HEK293 (cell line): ENCODE measurements around the gene PDHX.

Source experiments
- CTCF ChIA-PET: fragments of 350-600 bp; formaldehyde crosslinking; extraction: SDS; loops from one replicate; lab custom pipeline; 2021; ENCODE audit warnings: antibody characterized with exemption; lab: Yijun Ruan, JAX
- POLR2A ChIA-PET: fragments of 300-600 bp; formaldehyde crosslinking; extraction: SDS; loops from one replicate; lab custom pipeline; 2020; ENCODE audit warnings: antibody characterized with exemption, inconsistent platforms; lab: Yijun Ruan, JAX
- H3K27ac ChIP-seq: fragments of 200-500 bp; sonication (Bioruptor generic); 2 replicates; pipeline ENCODE4 v1.5.1; 2014; ENCODE audit warnings: low read depth, low read length, control low read depth, inconsistent platforms; ENCODE audit errors: extremely low read depth
- H3K36me3 ChIP-seq, 2 experiments: fragments of 200-500 bp in 1 of 2; sonication (Bioruptor generic) in 1 of 2; 1 replicate in 1 of 2; 2 replicates in 1 of 2; pipeline ENCODE4 v1.5.1; 2014 to 2017; ENCODE audit warnings: inconsistent platforms in 2 of 2, low read length in 2 of 2; ENCODE audit not compliant: control insufficient read depth in 2 of 2, insufficient read depth in 1 of 2
- H3K4me1 ChIP-seq: fragments of 200-500 bp; sonication (Bioruptor generic); 2 replicates; pipeline ENCODE4 v1.5.1; 2014; ENCODE audit warnings: mild to moderate bottlenecking, low read length, inconsistent platforms; ENCODE audit not compliant: control insufficient read depth, insufficient read depth
- H3K4me3 ChIP-seq: 2 replicates; pipeline ENCODE4 v1.5.1; 2011; ENCODE audit warnings: low read depth, mild to moderate bottlenecking, control low read depth, low read length, moderate library complexity
- H3K9me3 ChIP-seq: fragments of 200-500 bp; sonication (Bioruptor generic); 2 replicates; pipeline ENCODE4 v1.5.1; 2014; ENCODE audit warnings: low read depth, low read length, inconsistent platforms; ENCODE audit not compliant: control insufficient read depth, insufficient read depth
- KLF10 ChIP-seq: fragments of 450-650 bp; IDR thresholded peaks from 2 replicates; pipeline ENCODE4 v1.5.1; 2018; ENCODE audit warnings: missing biosample characterization, mild to moderate bottlenecking, missing genetic modification characterization
- RBAK ChIP-seq: fragments of 450-650 bp; formaldehyde crosslinking; IDR thresholded peaks from 2 replicates; pipeline ENCODE4 v1.5.1; 2016; ENCODE audit warnings: missing biosample characterization, missing genetic modification characterization
- SP3 ChIP-seq: fragments of 450-650 bp; formaldehyde crosslinking; IDR thresholded peaks from 2 replicates; pipeline ENCODE4 v1.5.1; 2016; ENCODE audit warnings: missing biosample characterization, missing genetic modification characterization
- YY2 ChIP-seq: fragments of 450-650 bp; formaldehyde crosslinking; IDR thresholded peaks from 2 replicates; pipeline ENCODE4 v1.5.1; 2016; ENCODE audit warnings: missing biosample characterization, missing genetic modification characterization
- ZFP41 ChIP-seq: fragments of 450-650 bp; formaldehyde crosslinking; IDR thresholded peaks from 2 replicates; pipeline ENCODE4 v1.5.1; 2016; ENCODE audit warnings: missing biosample characterization, missing genetic modification characterization, borderline replicate concordance
- ZNF169 ChIP-seq: fragments of 450-650 bp; formaldehyde crosslinking; IDR thresholded peaks from 2 replicates; pipeline ENCODE4 v1.5.1; 2016; ENCODE audit warnings: missing biosample characterization, missing genetic modification characterization
- ZNF19 ChIP-seq: fragments of 450-650 bp; formaldehyde crosslinking; IDR thresholded peaks from 2 replicates; pipeline ENCODE4; 2016; ENCODE audit warnings: missing biosample characterization, missing genetic modification characterization, low read depth
- ZNF221 ChIP-seq: fragments of 450-650 bp; formaldehyde crosslinking; IDR thresholded peaks from 2 replicates; pipeline ENCODE4 v1.5.1; 2017; ENCODE audit warnings: missing biosample characterization, missing genetic modification characterization, borderline replicate concordance
- ZNF394 ChIP-seq: fragments of 450-650 bp; formaldehyde crosslinking; IDR thresholded peaks from 2 replicates; pipeline ENCODE4 v1.5.1; 2016; ENCODE audit warnings: missing biosample characterization, missing genetic modification characterization, mild to moderate bottlenecking, moderate library complexity, borderline replicate concordance
- ZNF423 ChIP-seq: fragments of 450-650 bp; formaldehyde crosslinking; IDR thresholded peaks from 2 replicates; pipeline ENCODE4 v1.5.1; 2016; ENCODE audit warnings: missing biosample characterization, missing genetic modification characterization
- ZNF48 ChIP-seq: fragments of 450-650 bp; formaldehyde crosslinking; IDR thresholded peaks from 2 replicates; pipeline ENCODE4 v1.5.1; 2016; ENCODE audit warnings: missing biosample characterization, missing genetic modification characterization
- ZNF501 ChIP-seq: fragments of 450-650 bp; formaldehyde crosslinking; IDR thresholded peaks from 2 replicates; pipeline ENCODE4 v1.5.1; 2016; ENCODE audit warnings: missing biosample characterization, missing genetic modification characterization
- ZNF514 ChIP-seq: fragments of 450-650 bp; formaldehyde crosslinking; IDR thresholded peaks from 2 replicates; pipeline ENCODE4 v1.5.1; 2016; ENCODE audit warnings: missing biosample characterization, missing genetic modification characterization
- ZNF521 ChIP-seq: fragments of 450-650 bp; formaldehyde crosslinking; IDR thresholded peaks from 2 replicates; pipeline ENCODE4 v1.5.1; 2017; ENCODE audit warnings: missing biosample characterization, mild to moderate bottlenecking, missing genetic modification characterization
- ZNF555 ChIP-seq: fragments of 450-650 bp; formaldehyde crosslinking; conservative IDR thresholded peaks from 2 replicates; pipeline ENCODE4 v1.5.1; 2017; ENCODE audit warnings: missing biosample characterization, mild to moderate bottlenecking, missing genetic modification characterization, inconsistent platforms
- ZNF560 ChIP-seq: fragments of 450-650 bp; formaldehyde crosslinking; IDR thresholded peaks from 2 replicates; pipeline ENCODE4 v1.5.1; 2017; ENCODE audit warnings: missing biosample characterization, missing genetic modification characterization, borderline replicate concordance
- ZNF585B ChIP-seq: fragments of 450-650 bp; formaldehyde crosslinking; IDR thresholded peaks from 2 replicates; pipeline ENCODE4 v1.5.1; 2016; ENCODE audit warnings: missing biosample characterization, missing genetic modification characterization
- ZNF629 ChIP-seq: fragments of 450-650 bp; formaldehyde crosslinking; IDR thresholded peaks from 2 replicates; pipeline ENCODE4 v1.5.1; 2017; ENCODE audit warnings: missing biosample characterization, missing genetic modification characterization
- ZNF654 ChIP-seq: fragments of 450-650 bp; formaldehyde crosslinking; IDR thresholded peaks from 2 replicates; pipeline ENCODE4 v1.5.1; 2016; ENCODE audit warnings: low read depth, missing biosample characterization, missing genetic modification characterization
- ZNF658 ChIP-seq: fragments of 450-650 bp; formaldehyde crosslinking; IDR thresholded peaks from 2 replicates; pipeline ENCODE4; 2016; ENCODE audit warnings: missing biosample characterization, missing genetic modification characterization
- ZNF677 ChIP-seq: fragments of 450-650 bp; IDR thresholded peaks from 2 replicates; pipeline ENCODE4 v1.5.0; 2018; ENCODE audit warnings: missing biosample characterization, mild to moderate bottlenecking, missing genetic modification characterization, moderate library complexity
- ZSCAN30 ChIP-seq: fragments of 450-650 bp; IDR thresholded peaks from 2 replicates; pipeline ENCODE4 v1.5.1; 2018; ENCODE audit warnings: missing biosample characterization, mild to moderate bottlenecking, missing genetic modification characterization, moderate library complexity
- ZXDB ChIP-seq: fragments of 450-650 bp; formaldehyde crosslinking; IDR thresholded peaks from 2 replicates; pipeline ENCODE4 v1.5.1; 2016; ENCODE audit warnings: missing biosample characterization, missing genetic modification characterization
- TF ChIP-seq, protein P1 (sequence below): fragments of 450-650 bp; formaldehyde crosslinking; IDR thresholded peaks from 2 replicates; pipeline ENCODE4 v1.5.1; 2016; ENCODE audit warnings: missing biosample characterization, missing genetic modification characterization
- TF ChIP-seq, protein P2 (sequence below): fragments of 450-650 bp; formaldehyde crosslinking; IDR thresholded peaks from 2 replicates; pipeline ENCODE4 v1.5.1; 2016; ENCODE audit warnings: missing biosample characterization, missing genetic modification characterization
- TF ChIP-seq, protein P3 (sequence below): fragments of 450-650 bp; formaldehyde crosslinking; IDR thresholded peaks from 2 replicates; pipeline ENCODE4 v1.5.1; 2016; ENCODE audit warnings: missing biosample characterization, missing genetic modification characterization
- TF ChIP-seq, protein P4 (sequence below): fragments of 450-650 bp; formaldehyde crosslinking; IDR thresholded peaks from 2 replicates; pipeline ENCODE4 v1.5.1; 2016; ENCODE audit warnings: missing biosample characterization, missing genetic modification characterization, low read depth

The PDHX gene

DNA sequence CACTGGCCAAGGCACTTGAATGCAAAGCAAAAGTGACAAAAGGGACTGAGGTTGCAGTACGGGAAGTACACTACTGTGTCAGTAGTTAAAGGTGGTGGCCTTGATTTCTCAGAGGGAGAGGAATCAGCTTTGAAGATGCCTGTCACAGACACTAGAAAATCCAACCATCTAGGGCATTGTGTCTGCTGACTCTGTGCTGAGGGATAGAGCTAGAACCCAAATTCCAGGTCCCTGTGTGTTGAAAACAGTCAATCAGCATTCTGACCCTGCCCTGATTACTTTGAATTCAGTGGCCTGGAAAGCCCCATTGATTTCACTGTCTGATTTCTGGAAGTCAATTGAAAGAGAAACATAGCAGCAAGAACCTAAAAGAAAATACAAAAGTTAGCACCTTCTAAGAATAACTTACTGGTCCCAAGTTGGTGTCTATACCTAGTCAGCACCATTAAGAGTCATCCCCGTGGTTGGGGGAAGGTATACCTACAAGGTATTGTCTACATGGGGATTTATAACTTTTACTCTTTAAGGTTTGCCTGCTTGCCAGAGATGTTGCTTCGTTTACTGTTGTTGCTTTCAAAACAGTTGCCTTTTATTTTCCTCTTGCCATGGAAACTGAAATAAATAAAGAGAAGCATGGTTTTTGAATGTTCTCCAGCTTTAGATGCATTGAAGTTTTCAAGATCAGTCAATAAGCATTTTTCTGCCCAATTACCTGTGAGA is 97.3 kb downstream of the PDHX start (continued):
- TF ChIP-seq, protein P1, sequence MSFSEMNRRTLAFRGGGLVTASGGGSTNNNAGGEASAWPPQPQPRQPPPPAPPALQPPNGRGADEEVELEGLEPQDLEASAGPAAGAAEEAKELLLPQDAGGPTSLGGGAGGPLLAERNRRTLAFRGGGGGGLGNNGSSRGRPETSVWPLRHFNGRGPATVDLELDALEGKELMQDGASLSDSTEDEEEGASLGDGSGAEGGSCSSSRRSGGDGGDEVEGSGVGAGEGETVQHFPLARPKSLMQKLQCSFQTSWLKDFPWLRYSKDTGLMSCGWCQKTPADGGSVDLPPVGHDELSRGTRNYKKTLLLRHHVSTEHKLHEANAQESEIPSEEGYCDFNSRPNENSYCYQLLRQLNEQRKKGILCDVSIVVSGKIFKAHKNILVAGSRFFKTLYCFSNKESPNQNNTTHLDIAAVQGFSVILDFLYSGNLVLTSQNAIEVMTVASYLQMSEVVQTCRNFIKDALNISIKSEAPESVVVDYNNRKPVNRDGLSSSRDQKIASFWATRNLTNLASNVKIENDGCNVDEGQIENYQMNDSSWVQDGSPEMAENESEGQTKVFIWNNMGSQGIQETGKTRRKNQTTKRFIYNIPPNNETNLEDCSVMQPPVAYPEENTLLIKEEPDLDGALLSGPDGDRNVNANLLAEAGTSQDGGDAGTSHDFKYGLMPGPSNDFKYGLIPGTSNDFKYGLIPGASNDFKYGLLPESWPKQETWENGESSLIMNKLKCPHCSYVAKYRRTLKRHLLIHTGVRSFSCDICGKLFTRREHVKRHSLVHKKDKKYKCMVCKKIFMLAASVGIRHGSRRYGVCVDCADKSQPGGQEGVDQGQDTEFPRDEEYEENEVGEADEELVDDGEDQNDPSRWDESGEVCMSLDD: no peak
- TF ChIP-seq ZNF654 (no peak), ZNF169 (tag by site-specific recombination) (no peak), RBAK (tag by site-specific recombination) (no peak), ZNF221 (tag by site-specific recombination) (no peak), ZNF658 (tag by site-specific recombination) (no peak), ZNF555 (tag by site-specific recombination) (no peak), ZXDB (tag by site-specific recombination) (no peak)
- TF ChIP-seq, protein P2, sequence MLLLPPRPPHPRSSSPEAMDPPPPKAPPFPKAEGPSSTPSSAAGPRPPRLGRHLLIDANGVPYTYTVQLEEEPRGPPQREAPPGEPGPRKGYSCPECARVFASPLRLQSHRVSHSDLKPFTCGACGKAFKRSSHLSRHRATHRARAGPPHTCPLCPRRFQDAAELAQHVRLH (tag by site-specific recombination): no peak
- TF ChIP-seq, all 188 proteins: peak for 0

DNA sequence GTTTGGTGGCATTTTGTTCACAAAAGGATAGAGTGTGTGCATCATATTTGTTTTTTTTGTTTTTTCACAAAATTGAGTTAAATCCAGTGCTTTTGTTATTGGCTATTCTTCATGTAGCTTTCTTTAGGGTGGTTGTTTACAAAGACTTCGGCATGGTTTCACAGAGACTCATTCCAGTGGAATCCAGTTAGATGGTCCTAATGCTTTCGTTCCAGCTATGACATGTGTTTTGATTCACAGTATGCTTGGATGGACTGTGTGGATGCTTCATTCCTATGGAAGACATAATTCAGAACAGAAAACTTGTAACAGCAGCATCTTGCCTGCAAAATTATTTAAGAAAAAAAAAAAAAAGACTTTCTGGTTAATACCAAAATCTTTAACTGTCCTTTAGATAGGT is 97.9 kb downstream of the PDHX start:
- ChIA-PET POLR2A (no interaction called here), CTCF (no interaction called here)
- H3K9me3 ChIP-seq: no peaks in the 10 kb centered on the region
- no peak overlapping the region for H3K27ac ChIP-seq
- H3K36me3 ChIP-seq: no peaks in the 10 kb centered on the region
- 0 out of 2 replicates have a peak, but pooled peaks cover 5% of the 10 kb centered on the region for H3K4me1 ChIP-seq
- TF ChIP-seq ZNF394 (tag by site-specific recombination) (no peak), ZNF501 (tag by site-specific recombination) (no peak), ZNF629 (tag by site-specific recombination) (no peak), ZNF585B (tag by site-specific recombination) (no peak), SP3 (tag by site-specific recombination) (no peak), ZFP41 (tag by site-specific recombination) (no peak), ZNF521 (tag by site-specific recombination) (no peak), ZNF677 (no peak), ZNF658 (tag by site-specific recombination) (no peak), ZSCAN30 (tag by site-specific recombination) (no peak), ZNF560 (no peak), ZNF423 (no peak), ZNF19 (no peak), ZNF514 (tag by site-specific recombination) (no peak), ZNF48 (tag by site-specific recombination) (no peak), KLF10 (tag by site-specific recombination) (no peak), YY2 (tag by site-specific recombination) (no peak)
- TF ChIP-seq, protein P3, sequence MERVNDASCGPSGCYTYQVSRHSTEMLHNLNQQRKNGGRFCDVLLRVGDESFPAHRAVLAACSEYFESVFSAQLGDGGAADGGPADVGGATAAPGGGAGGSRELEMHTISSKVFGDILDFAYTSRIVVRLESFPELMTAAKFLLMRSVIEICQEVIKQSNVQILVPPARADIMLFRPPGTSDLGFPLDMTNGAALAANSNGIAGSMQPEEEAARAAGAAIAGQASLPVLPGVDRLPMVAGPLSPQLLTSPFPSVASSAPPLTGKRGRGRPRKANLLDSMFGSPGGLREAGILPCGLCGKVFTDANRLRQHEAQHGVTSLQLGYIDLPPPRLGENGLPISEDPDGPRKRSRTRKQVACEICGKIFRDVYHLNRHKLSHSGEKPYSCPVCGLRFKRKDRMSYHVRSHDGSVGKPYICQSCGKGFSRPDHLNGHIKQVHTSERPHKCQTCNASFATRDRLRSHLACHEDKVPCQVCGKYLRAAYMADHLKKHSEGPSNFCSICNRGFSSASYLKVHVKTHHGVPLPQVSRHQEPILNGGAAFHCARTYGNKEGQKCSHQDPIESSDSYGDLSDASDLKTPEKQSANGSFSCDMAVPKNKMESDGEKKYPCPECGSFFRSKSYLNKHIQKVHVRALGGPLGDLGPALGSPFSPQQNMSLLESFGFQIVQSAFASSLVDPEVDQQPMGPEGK: no peak
- TF ChIP-seq, protein P4, sequence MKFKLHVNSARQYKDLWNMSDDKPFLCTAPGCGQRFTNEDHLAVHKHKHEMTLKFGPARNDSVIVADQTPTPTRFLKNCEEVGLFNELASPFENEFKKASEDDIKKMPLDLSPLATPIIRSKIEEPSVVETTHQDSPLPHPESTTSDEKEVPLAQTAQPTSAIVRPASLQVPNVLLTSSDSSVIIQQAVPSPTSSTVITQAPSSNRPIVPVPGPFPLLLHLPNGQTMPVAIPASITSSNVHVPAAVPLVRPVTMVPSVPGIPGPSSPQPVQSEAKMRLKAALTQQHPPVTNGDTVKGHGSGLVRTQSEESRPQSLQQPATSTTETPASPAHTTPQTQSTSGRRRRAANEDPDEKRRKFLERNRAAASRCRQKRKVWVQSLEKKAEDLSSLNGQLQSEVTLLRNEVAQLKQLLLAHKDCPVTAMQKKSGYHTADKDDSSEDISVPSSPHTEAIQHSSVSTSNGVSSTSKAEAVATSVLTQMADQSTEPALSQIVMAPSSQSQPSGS (tag by site-specific recombination): no peak
- no peak overlapping the region for H3K4me3 ChIP-seq
